Body of pancreas (tissue), 4 donors: ENCODE data around the gene C10orf53. TPM values are rescaled to one million over a fixed set of nuclear protein-coding genes. Genes with fewer than 3 reads are reported as not detected.

Experiments
- ATAC-seq: fragments of 150-250 bp; one replicate; pipeline ENCODE4 v1.9.1; 2016
- DNase-seq, 4 donors: peaks; one replicate each; pipeline ENCODE4 v3.0.0-alpha.2; 2019
- H3K27ac ChIP-seq, 4 donors: fragments of 200-600 bp; sonication (generic); 1 replicate in 3 of 4; 2 replicates in 1 of 4; pipeline versions ENCODE4 v1.5.1 to v1.6.1; 2016 to 2019; ENCODE audit warnings: mild to moderate bottlenecking in 1 of 4, mixed read lengths in 1 of 4, moderate library complexity in 1 of 4
- H3K27me3 ChIP-seq, 2 donors: fragments of 200-600 bp; sonication (generic); one replicate each; pipeline ENCODE4 v1.6.0; 2016; ENCODE audit warnings: mild to moderate bottlenecking in 1 of 2
- H3K36me3 ChIP-seq, 2 donors: fragments of 200-600 bp; sonication (generic); replicated peaks in 1 of 2; 2 replicates each; pipeline ENCODE4 v1.5.1; 2016; ENCODE audit warnings: low read depth in 2 of 2; ENCODE audit not compliant: insufficient read depth in 1 of 2
- H3K4me1 ChIP-seq: fragments of 200-600 bp; sonication (generic); one replicate; pipeline ENCODE4 v1.6.0; 2016
- H3K4me3 ChIP-seq, 2 donors: fragments of 200-600 bp; sonication (generic); 1 replicate in 1 of 2; 2 replicates in 1 of 2; pipeline ENCODE4 v1.5.1; 2016 to 2019
- H3K9me3 ChIP-seq, 3 donors: fragments of 200-600 bp; sonication (generic); 1 replicate in 2 of 3; 2 replicates in 1 of 3; pipeline ENCODE4 v1.5.1; 2016
- CTCF ChIP-seq, 7 experiments: fragments of 450-650 bp in 4 of 7; fragments of 200-600 bp in 3 of 7; sonication (generic) in 3 of 7; IDR thresholded peaks; one replicate each; pipeline ENCODE4 v1.5.1; 2016 to 2019; ENCODE audit warnings: antibody characterized with exemption in 7 of 7
- POLR2A ChIP-seq, 3 donors: fragments of 450-650 bp; IDR thresholded peaks; one replicate each; pipeline ENCODE4 v1.6.1; 2016; ENCODE audit warnings: antibody characterized with exemption in 3 of 3, mild to moderate bottlenecking in 2 of 3
- whole genome bisulfite sequencing, 2 donors: methylation state at CpG; one replicate each; pipeline ENCODE4 v1.1.5; 2017; 5-methylcytosine and 5-hydroxymethylcytosine counted together
- intact Hi-C: fragments of 100-400 bp; cut with DNase I; formaldehyde crosslinking; loops from one replicate; pipeline ENCODE4 v1.15.1; 2023
- total RNA-seq, 2 donors: library from RNA; depleted of rRNA; stranded (reverse); fragments of >200 nt; gene quantifications; one replicate each; pipeline ENCODE4 v1.1.0, GENCODE V29; 2016

Gene C10orf53
- total RNA-seq, 2 donors from 2014 or later, result not detected

GRCh38 chr10:49682879-49683278 is 3.4 kb downstream of the C10orf53 start:
- TF ChIP-seq POLR2A (IDR thresholded peaks at IDR 0.05) (no peak), CTCF (IDR thresholded peaks at IDR 0.05) (no peak)
- H3K27ac ChIP-seq, result no peak overlapping the region
- DNase-seq, result no peak
- WGBS, 2 donors, result 74 to 82% methylated on average over 2 of the region's 2 CpGs
- intact Hi-C loops, result no loop called here
- no peak overlapping the region for H3K4me3 ChIP-seq
- ATAC-seq, result no peak
- no peaks in the 10 kb centered on the region for H3K36me3 ChIP-seq
- H3K4me1 ChIP-seq, result peaks cover 10% of the 10 kb centered on the region
- H3K27me3 ChIP-seq, result no peaks in the 10 kb centered on the region
- no peaks in the 10 kb centered on the region for H3K9me3 ChIP-seq

GRCh38 chr10:49686651-49687050 is 7.2 kb downstream of the C10orf53 start:
- Histone ChIP-seq H3K27me3 (peaks cover 0 to 2% of the 10 kb centered on the region in 2 donors), H3K27ac (no peak overlapping the region), H3K36me3 (no peaks in the 10 kb centered on the region), H3K4me3 (no peak overlapping the region), H3K9me3 (no peaks in the 10 kb centered on the region), H3K4me1 (no peaks in the 10 kb centered on the region)
- 63 to 64% methylated on average over 4 of the region's 4 CpGs for WGBS, 2 donors
- intact Hi-C loops, result no loop called here
- TF ChIP-seq POLR2A (IDR thresholded peaks at IDR 0.05) (no peak), CTCF (IDR thresholded peaks at IDR 0.05) (no peak)
- no peak for DNase-seq
- ATAC-seq, result no peak

GRCh38 chr10:49688261-49688846 is 8.9 kb downstream of the C10orf53 start:
- DNase-seq (no peak), ATAC-seq (no peak)
- Histone ChIP-seq H3K4me1 (no peaks in the 10 kb centered on the region), H3K9me3 (no peaks in the 10 kb centered on the region), H3K27ac (no peak overlapping the region), H3K4me3 (no peak overlapping the region), H3K36me3 (no peaks in the 10 kb centered on the region), H3K27me3 (peaks cover 0 to 6% of the 10 kb centered on the region in 2 donors)
- intact Hi-C loops, result no loop called here
- WGBS, 2 donors, result 12 to 19% methylated on average over 8 of the region's 8 CpGs
- TF ChIP-seq CTCF (IDR thresholded peaks at IDR 0.05), result no peak
- TF ChIP-seq POLR2A (IDR thresholded peaks at IDR 0.05), result no peak

GRCh38 chr10:49688920-49689319 is 9.5 kb downstream of the C10orf53 start:
- Histone ChIP-seq H3K27me3 (peaks cover 0 to 6% of the 10 kb centered on the region in 2 donors), H3K27ac (no peak overlapping the region)
- 9 to 22% methylated on average over 7 of the region's 7 CpGs for WGBS, 2 donors

More at GRCh38 chr10:49688920-49689319, 9.5 kb downstream of the C10orf53 start:
- H3K36me3 ChIP-seq, result no peaks in the 10 kb centered on the region
- no peak for ATAC-seq
- DNase-seq, result no peak
- no peaks in the 10 kb centered on the region for H3K9me3 ChIP-seq
- no peaks in the 10 kb centered on the region for H3K4me1 ChIP-seq
- intact Hi-C loops, result no loop called here
- TF ChIP-seq CTCF (IDR thresholded peaks at IDR 0.05), result no peak
- TF ChIP-seq POLR2A (IDR thresholded peaks at IDR 0.05), result no peak
- H3K4me3 ChIP-seq, result no peak overlapping the region
